Smooth muscle cell (in vitro differentiated cells): ENCODE results near the gene PRSS2. TPM values are rescaled to one million over a fixed set of nuclear protein-coding genes. Genes with fewer than 3 reads are reported as not detected.

Source experiments
- DNase-seq: peaks from one replicate; lab custom pipeline; 2025; ENCODE audit not compliant: unreplicated experiment; lab: John Stamatoyannopoulos, UW
- H2AFZ ChIP-seq: fragments of 200-600 bp; sonication (generic); 2 replicates; pipeline ENCODE4 v1.6.0; 2016; ENCODE audit warnings: antibody characterized with exemption, low read depth, mild to moderate bottlenecking
- H3F3A ChIP-seq: fragments of 200-600 bp; sonication (generic); 2 replicates; pipeline ENCODE4 v1.6.0; 2017; ENCODE audit warnings: antibody characterized with exemption, low read depth
- H3K27ac ChIP-seq: fragments of 200-600 bp; sonication (generic); 2 replicates; pipeline ENCODE4 v1.5.1; 2016; ENCODE audit warnings: low read depth, mild to moderate bottlenecking
- H3K27me3 ChIP-seq: fragments of 200-600 bp; sonication (generic); 2 replicates; pipeline ENCODE4 v1.6.1; 2016; ENCODE audit warnings: low read depth, mild to moderate bottlenecking
- H3K36me3 ChIP-seq: fragments of 200-600 bp; sonication (generic); 2 replicates; pipeline ENCODE4 v1.5.1; 2016; ENCODE audit warnings: low read depth
- H3K4me1 ChIP-seq: fragments of 200-600 bp; sonication (generic); 2 replicates; pipeline ENCODE4 v1.5.1; 2016; ENCODE audit warnings: low read depth
- H3K4me2 ChIP-seq: fragments of 200-600 bp; sonication (generic); 2 replicates; pipeline ENCODE4 v1.6.0; 2016; ENCODE audit warnings: mild to moderate bottlenecking
- H3K4me3 ChIP-seq: fragments of 200-600 bp; sonication (generic); 2 replicates; pipeline ENCODE4 v1.5.1; 2016; ENCODE audit warnings: mild to moderate bottlenecking
- H3K79me2 ChIP-seq: fragments of 200-600 bp; sonication (generic); 2 replicates; pipeline ENCODE4 v1.6.0; 2016; ENCODE audit warnings: low read depth, mild to moderate bottlenecking
- H3K9ac ChIP-seq: fragments of 200-600 bp; sonication (generic); 2 replicates; pipeline ENCODE4 v1.6.0; 2016; ENCODE audit warnings: low read depth
- H3K9me3 ChIP-seq: fragments of 200-600 bp; sonication (generic); replicated peaks from 2 replicates; pipeline ENCODE4 v1.5.1; 2016; ENCODE audit warnings: low read depth
- H4K20me1 ChIP-seq: fragments of 200-600 bp; sonication (generic); 2 replicates; pipeline ENCODE4 v1.6.0; 2016; ENCODE audit warnings: low read depth
- CTCF ChIP-seq: fragments of 200-600 bp; sonication (generic); IDR thresholded peaks from 2 replicates; pipeline ENCODE4 v1.5.1; 2017; ENCODE audit warnings: borderline replicate concordance, mild to moderate bottlenecking, antibody characterized with exemption; ENCODE audit not compliant: insufficient read depth, poor library complexity, severe bottlenecking
- WGBS: methylation state at CpG from one replicate; pipeline ENCODE4 v1.1.7; 2016; ENCODE audit warnings: low lambda C conversion rate; 5-methylcytosine and 5-hydroxymethylcytosine counted together
- polyA plus RNA-seq: library from polyadenylated mRNA; unstranded; fragments of >200 nt; fragmentation: Nextera tagmentation; extraction: Ambion mirVana; gene quantifications from 2 replicates; pipeline ENCODE4 v1.2.1, GENCODE V29; 2016
- total RNA-seq: library from RNA; depleted of rRNA; stranded (reverse); fragments of >200 nt; gene quantifications from 2 replicates; pipeline ENCODE4 v1.2.3, GENCODE V29; 2014

PRSS2 gene
- total and polyA plus RNA-seq, 2 experiments from 2014 or later: not detected

- Histone ChIP-seq H3F3A (no peaks in the 10 kb centered on the region), H3K27ac (no peak overlapping the region), H3K36me3 (no peaks in the 10 kb centered on the region), H3K4me1 (peaks cover 9% of the 10 kb centered on the region), H3K4me3 (peak overlapping the region; percentile 47), H3K9me3 (no peaks in the 10 kb centered on the region), H2AFZ (peak overlapping the region; percentile 31), H3K9ac (no peak overlapping the region), H3K79me2 (no peaks in the 10 kb centered on the region), H3K4me2 (peak overlapping the region; percentile 86), H3K27me3 (peaks cover 74% of the 10 kb centered on the region), H4K20me1 (no peaks in the 10 kb centered on the region)
- DNase-seq: no peak
- WGBS: 8% methylated on average over 29 of the region's 33 CpGs
- TF ChIP-seq CTCF: no peak
These were observed 26.9 kb downstream of the PRSS2 start for GRCh38 chr7:142797391-142798377.

- DNase-seq: no peak
- H2AFZ ChIP-seq: no peak overlapping the region
- no peak overlapping the region for H3K9ac ChIP-seq
- 88% methylated on average over 11 of the region's 11 CpGs for WGBS
- H4K20me1 ChIP-seq: no peaks in the 10 kb centered on the region
- peaks cover 68% of the 10 kb centered on the region for H3K27me3 ChIP-seq
- no peak overlapping the region for H3K4me2 ChIP-seq
- no peaks in the 10 kb centered on the region for H3K36me3 ChIP-seq
- H3K27ac ChIP-seq: no peak overlapping the region
- H3K4me3 ChIP-seq: no peak overlapping the region
- H3K79me2 ChIP-seq: no peaks in the 10 kb centered on the region
- peaks cover 9% of the 10 kb centered on the region for H3K4me1 ChIP-seq
- H3F3A ChIP-seq: no peaks in the 10 kb centered on the region
- no peak for TF ChIP-seq CTCF
- H3K9me3 ChIP-seq: no peaks in the 10 kb centered on the region
These were observed 28.0 kb downstream of the PRSS2 start for GRCh38 chr7:142798451-142799436.

- H3K4me2 ChIP-seq: no peak overlapping the region
- peaks cover 9% of the 10 kb centered on the region for H3K4me1 ChIP-seq
- 30% methylated on average over 3 of the region's 3 CpGs for WGBS
- H4K20me1 ChIP-seq: no peaks in the 10 kb centered on the region
- no peaks in the 10 kb centered on the region for H3F3A ChIP-seq
- no peak for DNase-seq
- H2AFZ ChIP-seq: no peak overlapping the region
- no peak for TF ChIP-seq CTCF
- H3K9me3 ChIP-seq: no peaks in the 10 kb centered on the region
- peaks cover 61% of the 10 kb centered on the region for H3K27me3 ChIP-seq
- H3K9ac ChIP-seq: no peak overlapping the region
- no peaks in the 10 kb centered on the region for H3K79me2 ChIP-seq
- no peak overlapping the region for H3K4me3 ChIP-seq
- H3K27ac ChIP-seq: no peak overlapping the region
- no peaks in the 10 kb centered on the region for H3K36me3 ChIP-seq
These were observed 28.7 kb downstream of the PRSS2 start for GRCh38 chr7:142799437-142799835.
